GM19463 (cell line): ENCODE data around the gene NR5A2.

Experiments used
- ATAC-seq: cut with Tn5 transposase; IDR thresholded peaks from one replicate; pipeline ENCODE4 v1.9.1; 2021; ENCODE audit warnings: mild to moderate bottlenecking, moderate library complexity; ENCODE audit not compliant: unreplicated experiment

NR5A2 gene

GRCh38 chr1:200027264-200027823, at the start of gene NR5A2:
Gene NR5A2 (plus strand): TSS chr1:200027710. CDS start chr1:200027848, 138 bp downstream.
- ATAC-seq = no peak

- ATAC-seq = no peak
Measured at GRCh38 chr1:199978408-199978940, 49.0 kb upstream of the NR5A2 start.

- no peak for ATAC-seq
Measured at GRCh38 chr1:199979071-199979470, 48.4 kb upstream of the NR5A2 start.

- ATAC-seq = no peak
Measured at GRCh38 chr1:199981584-199981983, 45.9 kb upstream of the NR5A2 start.

- ATAC-seq = no peak
Measured at GRCh38 chr1:199982606-199983005, 44.9 kb upstream of the NR5A2 start.

- no peak for ATAC-seq
Measured at GRCh38 chr1:199983531-199983930, 44.0 kb upstream of the NR5A2 start.

- ATAC-seq = no peak
Measured at GRCh38 chr1:199995096-199995685, 32.3 kb upstream of the NR5A2 start.

- ATAC-seq = no peak
Measured at GRCh38 chr1:200005165-200005564, 22.3 kb upstream of the NR5A2 start.

GRCh38 chr1:200006711-200007110, 20.8 kb upstream of the NR5A2 start:
- no peak for ATAC-seq

GRCh38 chr1:200015811-200016210, 11.7 kb upstream of the NR5A2 start:
- no peak for ATAC-seq

- no peak for ATAC-seq
Measured at GRCh38 chr1:200021577-200022238, 5.8 kb upstream of the NR5A2 start.

- no peak for ATAC-seq
Measured at GRCh38 chr1:200022239-200022804, 5.2 kb upstream of the NR5A2 start.

- no peak for ATAC-seq
Measured at GRCh38 chr1:200028586-200029034, 1.1 kb downstream of the NR5A2 start.

GRCh38 chr1:200029035-200029821, 1.7 kb downstream of the NR5A2 start:
- no peak for ATAC-seq

- no peak for ATAC-seq
Measured at GRCh38 chr1:200029822-200030152, 2.3 kb downstream of the NR5A2 start.

GRCh38 chr1:200030791-200031190, 3.3 kb downstream of the NR5A2 start:
- ATAC-seq = no peak

- no peak for ATAC-seq
Measured at GRCh38 chr1:200033511-200034261, 6.2 kb downstream of the NR5A2 start.

- ATAC-seq = no peak
Measured at GRCh38 chr1:200034262-200034557, 6.7 kb downstream of the NR5A2 start.

- ATAC-seq = no peak
Measured at GRCh38 chr1:200034761-200035396, 7.4 kb downstream of the NR5A2 start.

- ATAC-seq = no peak
Measured at GRCh38 chr1:200035397-200035955, 8.0 kb downstream of the NR5A2 start.
